ENCODE measurements around the gene TP53AIP1.
A peak's percentile ranks its signal among the peaks of the same experiment; 100 is the strongest.

TP53AIP1 gene

GRCh38 chr11:128965485-128965884, 22.8 kb upstream of the TP53AIP1 start:
- H3K9ac ChIP-seq, result no peak overlapping the region
- H3K4me3 ChIP-seq, result no peak overlapping the region
- peaks cover 5 to 17% (median 7%) of the 10 kb centered on the region in 10 experiments; a peak in 13 of 20 replicates for H3K4me1 ChIP-seq
- no peak for TF ChIP-seq Cebpa-rat (IDR thresholded peaks at IDR 0.05)
- H3K27me3 ChIP-seq, result no peaks in the 10 kb centered on the region
- H3K4me2 ChIP-seq, result peak overlapping the region in 9 of 11 experiments; percentile 5 to 68 (median 20); a peak in 7 of 22 replicates
- no peak overlapping the region for H3K27ac ChIP-seq
- peaks cover under 1 to 24% (median 12%) of the 10 kb centered on the region in 11 experiments; a peak in 15 of 22 replicates for H3K36me3 ChIP-seq
- H3K9me3 ChIP-seq (replicated peaks in 1 of 11), result no peaks in the 10 kb centered on the region
- no peaks in the 10 kb centered on the region for H4K20me1 ChIP-seq

- H3K4me2 ChIP-seq, result no peak overlapping the region; a peak in 1 of 22 replicates
Observed at GRCh38 chr11:128964463-128964930, 21.8 kb upstream of the TP53AIP1 start.

GRCh38 chr11:128963744-128964325, 21.2 kb upstream of the TP53AIP1 start:
- Histone ChIP-seq H3K4me2 (no peak overlapping the region), H3K27me3 (no peaks in the 10 kb centered on the region), H3K27ac (no peak overlapping the region), H3K4me1 (peaks cover 5 to 17% (median 7%) of the 10 kb centered on the region in 10 experiments; a peak in 13 of 20 replicates), H3K4me3 (no peak overlapping the region), H4K20me1 (no peaks in the 10 kb centered on the region), H3K9ac (no peak overlapping the region), H3K9me3 (replicated peaks in 1 of 11) (no peaks in the 10 kb centered on the region), H3K36me3 (peaks cover 0 to 8% (median 0%) of the 10 kb centered on the region in 11 experiments; a peak in 5 of 22 replicates)
- no peak for TF ChIP-seq Cebpa-rat (IDR thresholded peaks at IDR 0.05)

More at GRCh38 chr11:128964463-128964930, 21.8 kb upstream of the TP53AIP1 start:
- H3K9me3 ChIP-seq (replicated peaks in 1 of 11), result no peaks in the 10 kb centered on the region
- H3K27ac ChIP-seq, result no peak overlapping the region
- no peak for TF ChIP-seq Cebpa-rat (IDR thresholded peaks at IDR 0.05)
- no peaks in the 10 kb centered on the region for H3K27me3 ChIP-seq
- peaks cover 0 to 15% (median 4%) of the 10 kb centered on the region in 11 experiments; a peak in 13 of 22 replicates for H3K36me3 ChIP-seq
- H3K4me1 ChIP-seq, result peaks cover 5 to 17% (median 7%) of the 10 kb centered on the region in 10 experiments; a peak in 13 of 20 replicates
- no peak overlapping the region for H3K9ac ChIP-seq
- no peak overlapping the region for H3K4me3 ChIP-seq
- no peaks in the 10 kb centered on the region for H4K20me1 ChIP-seq

GRCh38 chr11:128962896-128963295, 20.2 kb upstream of the TP53AIP1 start:
- Histone ChIP-seq H3K27ac (no peak overlapping the region), H3K4me1 (peaks cover 5 to 17% (median 7%) of the 10 kb centered on the region in 10 experiments; a peak in 13 of 20 replicates), H3K4me3 (no peak overlapping the region), H3K4me2 (no peak overlapping the region), H3K9ac (no peak overlapping the region), H4K20me1 (no peaks in the 10 kb centered on the region), H3K27me3 (no peaks in the 10 kb centered on the region), H3K9me3 (replicated peaks in 1 of 11) (no peaks in the 10 kb centered on the region), H3K36me3 (no peaks in the 10 kb centered on the region)
- TF ChIP-seq Cebpa-rat (IDR thresholded peaks at IDR 0.05), result no peak

- Histone ChIP-seq H3K4me2 (no peak overlapping the region), H3K9ac (no peak overlapping the region), H3K4me3 (no peak overlapping the region), H4K20me1 (no peaks in the 10 kb centered on the region), H3K27ac (no peak overlapping the region), H3K36me3 (no peaks in the 10 kb centered on the region), H3K4me1 (peaks cover 5 to 12% (median 7%) of the 10 kb centered on the region in 10 experiments; a peak in 12 of 20 replicates), H3K9me3 (replicated peaks in 1 of 11) (no peaks in the 10 kb centered on the region), H3K27me3 (no peaks in the 10 kb centered on the region)
- no peak for TF ChIP-seq Cebpa-rat (IDR thresholded peaks at IDR 0.05)
Observed at GRCh38 chr11:128961645-128962044, 19.0 kb upstream of the TP53AIP1 start.

- Histone ChIP-seq H3K27me3 (no peaks in the 10 kb centered on the region), H3K36me3 (no peaks in the 10 kb centered on the region), H3K9ac (no peak overlapping the region), H4K20me1 (no peaks in the 10 kb centered on the region), H3K9me3 (replicated peaks in 1 of 11) (no peaks in the 10 kb centered on the region), H3K4me3 (no peak overlapping the region), H3K4me1 (peaks cover 0 to 17% (median 0%) of the 10 kb centered on the region in 10 experiments; a peak in 2 of 20 replicates), H3K4me2 (no peak overlapping the region), H3K27ac (no peak overlapping the region)
- no peak for TF ChIP-seq Cebpa-rat (IDR thresholded peaks at IDR 0.05)
Observed at GRCh38 chr11:128957202-128957482, 14.5 kb upstream of the TP53AIP1 start.

GRCh38 chr11:128956401-128957201, 13.9 kb upstream of the TP53AIP1 start:
- Histone ChIP-seq H3K4me1 (peaks cover 0 to 17% (median 0%) of the 10 kb centered on the region in 10 experiments; a peak in 2 of 20 replicates), H3K27ac (no peak overlapping the region), H3K27me3 (no peaks in the 10 kb centered on the region), H3K9me3 (replicated peaks in 1 of 11) (no peaks in the 10 kb centered on the region), H3K9ac (no peak overlapping the region), H3K4me2 (no peak overlapping the region), H4K20me1 (no peaks in the 10 kb centered on the region), H3K36me3 (no peaks in the 10 kb centered on the region), H3K4me3 (no peak overlapping the region)
- no peak for TF ChIP-seq Cebpa-rat (IDR thresholded peaks at IDR 0.05)

GRCh38 chr11:128955636-128956035, 13.0 kb upstream of the TP53AIP1 start:
- Histone ChIP-seq H3K4me3 (no peak overlapping the region), H3K36me3 (no peaks in the 10 kb centered on the region), H4K20me1 (no peaks in the 10 kb centered on the region), H3K4me2 (peak overlapping the region in 1 of 11 experiments; percentile 12; a peak in 1 of 22 replicates), H3K27ac (no peak overlapping the region), H3K4me1 (peaks cover 0 to 17% (median 0%) of the 10 kb centered on the region in 10 experiments; a peak in 2 of 20 replicates), H3K9ac (no peak overlapping the region), H3K9me3 (replicated peaks in 1 of 11) (no peaks in the 10 kb centered on the region), H3K27me3 (no peaks in the 10 kb centered on the region)
- no peak for TF ChIP-seq Cebpa-rat (IDR thresholded peaks at IDR 0.05)

GRCh38 chr11:128953151-128953550, 10.5 kb upstream of the TP53AIP1 start:
- H3K9ac ChIP-seq, result no peak overlapping the region
- no peak overlapping the region for H3K4me3 ChIP-seq
- H3K4me2 ChIP-seq, result no peak overlapping the region
- TF ChIP-seq Cebpa-rat (IDR thresholded peaks at IDR 0.05), result no peak
- H3K27ac ChIP-seq, result no peak overlapping the region
- H3K27me3 ChIP-seq, result no peaks in the 10 kb centered on the region
- H3K4me1 ChIP-seq, result peaks cover 0 to 17% (median 0%) of the 10 kb centered on the region in 10 experiments; a peak in 2 of 20 replicates
- no peaks in the 10 kb centered on the region for H3K36me3 ChIP-seq
- H3K9me3 ChIP-seq (replicated peaks in 1 of 11), result no peaks in the 10 kb centered on the region
- no peaks in the 10 kb centered on the region for H4K20me1 ChIP-seq
